ENCODE results near the gene ADRB1.

DNA sequence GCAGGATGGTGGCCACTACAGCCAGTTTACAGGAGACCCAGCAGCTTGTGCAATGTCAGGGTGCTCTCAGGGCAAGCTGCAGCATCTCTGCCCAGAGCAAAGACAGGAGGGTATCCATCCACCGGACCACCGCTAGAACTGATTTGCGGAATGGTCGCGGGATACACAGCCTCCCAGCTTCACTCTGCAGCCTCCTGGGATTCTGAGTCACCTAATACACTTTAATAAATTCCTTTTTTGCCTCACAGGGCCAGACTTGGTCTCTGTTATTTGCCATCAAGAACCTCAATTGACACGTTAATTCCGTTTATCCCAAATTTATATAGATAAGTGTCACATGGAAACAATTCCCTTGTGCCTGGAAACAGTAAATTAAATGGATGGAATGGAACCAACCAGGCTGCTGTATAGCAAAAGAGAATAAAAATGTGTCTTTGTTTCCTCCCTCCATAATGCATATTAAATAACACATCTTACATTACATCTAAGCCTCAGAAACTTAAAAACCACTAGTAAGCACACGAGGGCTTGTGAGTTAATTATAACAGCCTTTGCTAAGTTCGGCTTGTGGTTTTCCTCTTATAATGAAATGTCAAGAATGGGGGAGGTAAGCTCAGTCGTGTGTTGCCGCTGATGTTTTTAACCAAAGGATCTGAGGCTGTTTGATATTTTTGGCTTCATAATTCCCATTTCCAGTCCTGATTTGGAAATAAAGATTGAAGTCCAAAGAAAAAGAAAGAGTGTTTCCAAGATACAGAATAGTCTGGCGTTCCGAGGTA, 52.1 kb downstream of the ADRB1 start:
- TF ChIP-seq, protein P1, sequence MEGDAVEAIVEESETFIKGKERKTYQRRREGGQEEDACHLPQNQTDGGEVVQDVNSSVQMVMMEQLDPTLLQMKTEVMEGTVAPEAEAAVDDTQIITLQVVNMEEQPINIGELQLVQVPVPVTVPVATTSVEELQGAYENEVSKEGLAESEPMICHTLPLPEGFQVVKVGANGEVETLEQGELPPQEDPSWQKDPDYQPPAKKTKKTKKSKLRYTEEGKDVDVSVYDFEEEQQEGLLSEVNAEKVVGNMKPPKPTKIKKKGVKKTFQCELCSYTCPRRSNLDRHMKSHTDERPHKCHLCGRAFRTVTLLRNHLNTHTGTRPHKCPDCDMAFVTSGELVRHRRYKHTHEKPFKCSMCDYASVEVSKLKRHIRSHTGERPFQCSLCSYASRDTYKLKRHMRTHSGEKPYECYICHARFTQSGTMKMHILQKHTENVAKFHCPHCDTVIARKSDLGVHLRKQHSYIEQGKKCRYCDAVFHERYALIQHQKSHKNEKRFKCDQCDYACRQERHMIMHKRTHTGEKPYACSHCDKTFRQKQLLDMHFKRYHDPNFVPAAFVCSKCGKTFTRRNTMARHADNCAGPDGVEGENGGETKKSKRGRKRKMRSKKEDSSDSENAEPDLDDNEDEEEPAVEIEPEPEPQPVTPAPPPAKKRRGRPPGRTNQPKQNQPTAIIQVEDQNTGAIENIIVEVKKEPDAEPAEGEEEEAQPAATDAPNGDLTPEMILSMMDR (IDR thresholded peaks at IDR 0.05) = no peak
- no peak for TF ChIP-seq POLR2AphosphoS5 (IDR thresholded peaks at IDR 0.05)
- TF ChIP-seq POLR2A (IDR thresholded peaks at IDR 0.05) = no peak

All from breast epithelium (tissue), 3 donors.